Mononuclear cell (primary cell): Measurements from ENCODE around the gene TRIP13. TPM values are rescaled to one million over a fixed set of nuclear protein-coding genes. Genes with fewer than 3 reads are reported as not detected.
"Not testable (repeated sequence)": the region's sequence is repeated elsewhere in the genome, so short reads cannot be mapped to it uniquely, and the experiment has no call there.

Source experiments
- H3K27me3 ChIP-seq: 2 replicates; pipeline ENCODE4 v1.6.0; 2011; ENCODE audit warnings: low read length, control low read depth; ENCODE audit not compliant: insufficient read depth
- H3K4me1 ChIP-seq: 2 replicates; pipeline ENCODE4 v1.5.1; 2011; ENCODE audit warnings: mild to moderate bottlenecking, low read length, control low read depth; ENCODE audit not compliant: insufficient read depth
- H3K4me3 ChIP-seq: 2 replicates; pipeline ENCODE4 v1.5.1; 2011; ENCODE audit warnings: mild to moderate bottlenecking, low read length, moderate library complexity
- H3K9me3 ChIP-seq: 2 replicates; pipeline ENCODE4 v1.5.1; 2011; ENCODE audit warnings: low read depth, mild to moderate bottlenecking, control low read depth, low read length
- total RNA-seq: library from RNA; depleted of rRNA; stranded (reverse); fragments of >200 nt; gene quantifications from one replicate; pipeline ENCODE4 v1.2.3, GENCODE V29; 2012

Gene TRIP13
- total RNA-seq, 1 donor, result 0.21 TPM

DNA sequence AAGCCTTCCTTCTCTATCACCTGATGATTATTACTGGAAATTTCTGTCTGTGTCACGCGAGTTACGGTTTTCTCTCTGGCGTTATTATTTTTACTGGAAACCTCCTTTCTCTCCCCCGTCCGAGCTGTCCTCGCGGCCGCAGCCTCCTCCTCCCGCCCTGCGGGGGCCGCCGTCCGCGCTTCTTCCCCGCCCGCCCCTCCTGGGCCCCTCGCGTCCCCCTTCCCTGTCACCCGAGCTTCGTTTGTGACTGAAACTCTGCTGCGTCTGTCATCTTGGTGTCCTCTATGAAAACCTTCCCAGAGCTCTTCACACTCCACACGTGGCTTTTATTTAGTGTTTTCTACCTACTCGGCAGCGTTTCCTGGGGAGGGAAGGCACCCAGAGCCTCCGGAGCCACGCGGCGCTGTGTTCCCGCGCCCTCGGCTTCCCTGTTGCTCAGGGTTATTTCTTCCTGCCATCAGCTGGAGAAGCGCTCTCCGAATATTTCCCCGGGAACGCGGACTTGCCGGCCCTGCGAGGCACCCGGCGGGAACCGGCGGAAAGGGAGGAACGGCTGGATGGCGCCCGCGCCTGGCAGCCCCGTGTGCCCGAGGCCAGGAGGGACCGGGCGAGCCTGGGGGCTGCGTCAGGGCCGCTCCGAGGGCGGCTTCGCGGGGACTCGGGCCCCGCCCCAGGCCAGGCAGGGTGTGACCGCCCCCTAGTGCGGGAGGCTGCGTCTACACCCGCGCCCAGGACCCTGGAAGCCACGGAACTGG, 33.9 kb downstream of the TRIP13 start:
- peaks cover 25% of the 10 kb centered on the region for H3K27me3 ChIP-seq
- peaks cover 6% of the 10 kb centered on the region for H3K4me1 ChIP-seq
- no peaks in the 10 kb centered on the region for H3K9me3 ChIP-seq
- no peak overlapping the region for H3K4me3 ChIP-seq

DNA sequence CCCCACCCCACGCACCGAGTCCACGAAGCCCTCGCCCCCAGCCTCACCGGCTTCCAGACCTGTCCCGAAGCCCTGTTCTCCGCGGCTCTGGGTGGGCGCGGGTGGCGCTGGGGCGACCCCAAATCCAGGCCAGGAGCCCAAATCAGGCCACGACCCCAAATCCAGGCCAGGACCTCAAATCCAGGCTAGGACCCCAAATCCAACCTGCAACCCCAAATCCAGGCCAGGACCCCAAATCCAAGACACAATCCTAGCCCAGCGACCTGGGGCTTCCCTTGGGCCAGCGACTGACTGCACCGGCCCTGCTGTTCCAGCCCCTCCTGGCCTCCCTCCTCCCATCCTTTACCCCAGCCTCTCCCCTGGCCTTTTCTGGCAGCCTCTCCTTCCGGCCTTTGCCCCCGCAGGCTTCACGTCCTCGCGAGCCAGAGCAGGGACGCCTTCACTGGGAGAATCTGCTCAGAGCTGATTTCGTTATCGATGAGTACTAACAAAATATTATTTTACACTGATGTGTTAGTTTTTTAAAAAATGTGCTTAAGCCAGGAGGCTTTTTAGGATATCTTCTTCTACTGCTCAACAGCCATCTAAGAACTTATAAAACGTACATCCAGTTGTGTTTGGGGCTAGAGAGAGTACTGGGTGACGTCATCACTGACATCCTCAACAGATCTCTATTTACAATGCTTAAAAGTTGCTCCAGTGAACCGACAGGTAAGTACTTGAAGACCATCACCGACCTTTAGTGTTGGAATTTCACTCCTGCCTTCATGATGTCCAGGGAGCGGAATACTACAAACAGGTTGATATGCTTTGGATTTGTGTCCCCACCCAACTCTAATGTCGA, 34.7 kb downstream of the TRIP13 start:
- Histone ChIP-seq H3K27me3 (peaks cover 25% of the 10 kb centered on the region), H3K4me1 (peaks cover 6% of the 10 kb centered on the region), H3K4me3 (no peak overlapping the region), H3K9me3 (no peaks in the 10 kb centered on the region)

DNA sequence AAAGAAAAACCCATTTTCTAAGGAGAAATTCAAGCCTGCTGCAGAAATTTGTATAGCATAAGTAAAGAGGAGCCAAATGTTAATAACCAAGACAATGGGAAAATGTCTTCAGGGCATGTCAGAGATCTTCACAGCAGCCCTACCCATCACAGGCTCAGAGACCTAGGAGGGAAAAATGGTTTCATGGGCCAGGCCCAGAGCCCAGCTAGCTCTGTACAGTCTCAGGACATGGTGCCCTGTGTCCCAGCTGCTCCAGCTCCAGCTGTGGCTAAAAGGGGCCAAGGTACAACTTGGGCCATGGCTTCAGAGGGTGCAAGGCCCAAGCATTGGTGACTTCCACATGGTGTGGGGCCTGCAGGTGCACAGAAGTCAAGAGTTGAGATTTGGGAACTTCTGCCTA, 36.5 kb downstream of the TRIP13 start:
- H3K4me1 ChIP-seq, H3K9me3 ChIP-seq, H3K4me3 ChIP-seq: not testable (repeated sequence)
- H3K27me3 ChIP-seq, result peaks cover 25% of the 10 kb centered on the region

DNA sequence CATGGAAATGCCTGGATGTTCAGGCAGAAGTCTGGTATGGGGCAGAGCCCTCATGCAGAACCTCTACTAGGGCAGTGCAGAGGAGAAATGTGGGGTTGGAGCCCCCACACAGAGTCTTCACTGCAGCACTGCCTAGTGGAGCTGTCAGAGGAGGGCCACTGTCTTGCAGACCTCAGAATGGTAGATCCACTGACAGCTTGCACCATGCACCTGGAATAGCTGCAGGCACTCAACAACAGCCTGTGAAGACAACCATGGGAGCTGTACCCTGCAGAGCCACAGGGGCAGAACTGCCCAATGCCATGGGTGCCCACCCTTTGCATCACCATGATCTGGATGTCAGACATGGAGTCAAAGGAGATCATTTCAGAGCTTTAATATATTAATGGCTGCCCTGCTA, 36.9 kb downstream of the TRIP13 start:
- H3K9me3 ChIP-seq, result no peaks in the 10 kb centered on the region
- H3K4me1 ChIP-seq, result peaks cover 6% of the 10 kb centered on the region
- no peak overlapping the region for H3K4me3 ChIP-seq

DNA sequence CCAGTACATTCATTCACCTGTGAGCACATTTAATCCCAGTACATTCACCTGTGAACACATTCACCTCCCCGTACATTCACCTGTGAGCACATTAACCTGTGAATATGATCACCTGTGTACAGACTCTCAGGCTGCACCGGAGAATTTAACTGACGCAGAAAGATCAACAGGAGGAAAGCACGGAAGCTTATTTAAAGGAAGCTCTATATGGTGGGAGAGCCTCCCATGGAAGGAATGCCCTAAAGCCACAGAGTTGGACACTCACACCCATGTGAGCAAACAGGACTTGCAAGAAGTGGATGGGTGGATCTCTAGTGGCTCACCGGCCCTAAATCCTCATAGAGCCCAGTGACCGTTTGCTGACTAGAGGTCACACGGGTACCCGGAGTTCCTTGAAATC, 38.2 kb downstream of the TRIP13 start:
- H3K27me3 ChIP-seq, result peaks cover 19% of the 10 kb centered on the region
- no peaks in the 10 kb centered on the region for H3K9me3 ChIP-seq
- no peak overlapping the region for H3K4me3 ChIP-seq
- H3K4me1 ChIP-seq, result peaks cover 6% of the 10 kb centered on the region

More for the DNA sequence above, 36.9 kb downstream of the TRIP13 start:
- peaks cover 25% of the 10 kb centered on the region for H3K27me3 ChIP-seq

DNA sequence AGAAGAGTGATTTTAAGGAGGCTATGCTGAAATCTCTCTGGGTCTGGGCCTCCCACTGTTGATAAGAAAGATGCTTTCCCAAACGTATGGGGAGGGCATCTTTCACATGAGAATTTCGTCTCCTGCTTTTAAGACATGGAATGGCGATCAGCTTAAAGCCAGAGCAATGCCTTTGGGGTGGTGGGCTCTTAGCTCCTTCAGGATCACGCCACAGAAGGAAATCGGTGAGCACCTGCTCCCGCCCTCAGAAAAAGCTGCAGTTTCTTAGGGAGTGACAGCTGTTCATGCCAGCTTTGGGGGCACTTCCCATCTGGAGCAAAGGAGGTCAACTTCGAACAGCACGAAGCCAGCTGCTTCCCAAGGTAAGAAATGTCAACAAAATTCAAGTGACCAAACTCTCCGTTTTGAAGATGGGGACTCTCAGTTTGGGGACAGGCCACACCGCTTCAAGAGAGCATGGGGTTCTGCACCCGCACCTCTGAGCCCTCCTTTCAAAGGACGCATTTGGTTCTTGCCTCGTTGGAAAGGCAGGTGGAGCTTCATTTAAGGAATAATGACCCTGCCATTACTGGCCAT, 39.0 kb downstream of the TRIP13 start:
- Histone ChIP-seq H3K4me1 (peaks cover 5% of the 10 kb centered on the region), H3K4me3 (no peak overlapping the region), H3K9me3 (no peaks in the 10 kb centered on the region), H3K27me3 (peaks cover 12% of the 10 kb centered on the region)

DNA sequence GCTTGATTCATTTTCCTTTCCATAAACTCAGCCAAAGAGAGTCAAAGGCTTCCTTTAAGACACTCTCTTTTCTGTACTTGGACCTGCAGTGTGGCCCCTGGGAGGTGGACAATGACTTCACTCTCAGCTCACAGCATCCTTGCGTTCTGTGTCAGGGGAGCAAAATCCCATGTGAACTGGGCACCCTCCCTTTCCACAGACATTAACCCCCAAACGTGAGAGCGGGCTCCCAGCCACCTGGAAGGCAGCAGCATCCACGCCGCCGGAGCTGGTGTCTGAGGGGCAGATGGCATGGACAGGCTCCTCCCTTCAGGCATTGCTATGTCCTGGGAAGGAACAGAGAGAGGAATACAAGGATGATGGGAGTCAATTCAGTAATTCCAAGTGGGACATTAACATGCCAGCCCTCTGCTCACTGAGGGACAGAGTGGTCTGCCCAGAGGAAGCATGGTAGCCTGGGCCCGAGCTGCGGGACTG, 39.5 kb downstream of the TRIP13 start:
- no peak overlapping the region for H3K4me3 ChIP-seq
- no peaks in the 10 kb centered on the region for H3K9me3 ChIP-seq
- no peaks in the 10 kb centered on the region for H3K4me1 ChIP-seq
- peaks cover 7% of the 10 kb centered on the region for H3K27me3 ChIP-seq

DNA sequence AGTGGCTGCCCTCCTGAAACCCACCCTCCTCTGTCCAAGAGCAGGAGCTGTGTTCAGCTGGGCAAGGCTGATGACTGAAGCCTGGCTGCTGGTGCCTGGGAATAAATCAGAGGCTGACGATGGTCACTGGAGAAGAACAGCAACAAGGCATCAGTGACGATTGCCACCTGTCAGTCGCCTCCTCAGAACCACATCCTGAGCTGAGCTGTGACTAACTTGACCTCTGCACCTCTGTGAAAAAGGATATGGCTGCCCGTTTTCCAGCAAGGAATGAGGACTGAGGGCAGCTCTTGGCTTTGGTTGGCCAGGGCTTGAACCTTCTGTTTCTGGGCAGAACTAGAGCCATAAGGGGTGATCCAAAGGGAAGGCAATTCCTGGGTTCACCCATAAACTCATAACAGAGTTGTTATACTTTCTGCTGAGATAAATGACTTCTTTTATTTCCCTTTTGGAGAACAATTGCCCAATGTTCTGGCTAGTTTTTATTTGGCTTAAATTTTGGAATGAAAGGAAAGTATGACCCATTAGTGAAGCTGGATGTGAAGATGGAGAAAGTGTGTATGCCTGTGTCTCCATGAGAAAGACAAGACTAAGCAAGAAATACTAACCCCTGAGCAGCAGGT, 40.1 kb downstream of the TRIP13 start:
- no peaks in the 10 kb centered on the region for H3K9me3 ChIP-seq
- no peaks in the 10 kb centered on the region for H3K4me1 ChIP-seq
- H3K4me3 ChIP-seq, result no peak overlapping the region
- H3K27me3 ChIP-seq, result peaks cover 1% of the 10 kb centered on the region

DNA sequence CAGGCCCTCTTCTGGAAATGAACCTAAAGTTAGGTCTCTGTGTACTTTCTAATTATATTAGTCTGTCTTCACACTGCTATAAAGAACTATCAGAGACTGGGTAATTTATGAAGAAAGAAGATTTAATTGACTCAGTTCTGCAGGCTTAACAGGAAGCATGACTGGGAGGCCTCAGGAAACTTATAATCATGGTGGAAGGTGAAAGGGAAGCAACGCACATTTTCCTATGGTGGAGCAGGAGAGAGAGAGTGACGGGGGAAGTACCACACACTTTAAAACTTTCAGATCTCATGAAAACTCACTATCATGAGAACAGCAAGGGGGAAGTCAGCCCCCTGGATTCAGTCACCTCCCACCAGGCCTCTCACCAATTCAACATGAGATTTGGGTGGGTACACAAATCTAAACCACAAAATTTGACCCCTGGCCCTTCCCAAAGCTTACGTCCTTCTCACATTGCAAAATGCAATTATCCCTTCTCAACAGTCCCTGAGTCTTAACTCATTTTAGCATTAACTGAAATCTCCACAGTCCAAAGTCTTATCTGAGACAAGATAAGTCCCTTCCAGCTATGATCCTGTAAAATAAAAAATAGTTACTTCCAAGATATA, 40.7 kb downstream of the TRIP13 start:
- no peaks in the 10 kb centered on the region for H3K9me3 ChIP-seq
- H3K27me3 ChIP-seq, result no peaks in the 10 kb centered on the region
- H3K4me3 ChIP-seq, result no peak overlapping the region
- H3K4me1 ChIP-seq, result no peaks in the 10 kb centered on the region

DNA sequence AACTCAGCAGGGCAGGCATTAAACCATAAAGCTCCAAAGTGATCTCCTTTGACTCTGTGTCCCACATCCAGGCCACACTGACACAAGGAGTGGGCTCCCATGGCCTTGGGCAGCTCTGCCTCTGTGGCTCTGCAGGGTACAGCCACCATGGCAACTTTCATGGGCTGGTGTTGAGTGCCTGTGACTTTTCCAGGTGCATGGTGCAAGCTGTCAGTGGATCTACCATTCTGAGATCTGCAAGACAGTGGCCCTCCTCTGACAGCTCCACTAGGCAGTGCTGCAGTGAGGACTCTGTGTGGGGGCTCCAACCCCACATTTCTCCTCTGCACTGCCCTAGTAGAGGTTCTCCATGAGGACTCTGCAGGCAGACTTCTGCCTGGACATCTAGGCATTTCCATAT, 41.3 kb downstream of the TRIP13 start:
- not testable (repeated sequence) for H3K9me3 ChIP-seq, H3K4me1 ChIP-seq, H3K4me3 ChIP-seq, H3K27me3 ChIP-seq

DNA sequence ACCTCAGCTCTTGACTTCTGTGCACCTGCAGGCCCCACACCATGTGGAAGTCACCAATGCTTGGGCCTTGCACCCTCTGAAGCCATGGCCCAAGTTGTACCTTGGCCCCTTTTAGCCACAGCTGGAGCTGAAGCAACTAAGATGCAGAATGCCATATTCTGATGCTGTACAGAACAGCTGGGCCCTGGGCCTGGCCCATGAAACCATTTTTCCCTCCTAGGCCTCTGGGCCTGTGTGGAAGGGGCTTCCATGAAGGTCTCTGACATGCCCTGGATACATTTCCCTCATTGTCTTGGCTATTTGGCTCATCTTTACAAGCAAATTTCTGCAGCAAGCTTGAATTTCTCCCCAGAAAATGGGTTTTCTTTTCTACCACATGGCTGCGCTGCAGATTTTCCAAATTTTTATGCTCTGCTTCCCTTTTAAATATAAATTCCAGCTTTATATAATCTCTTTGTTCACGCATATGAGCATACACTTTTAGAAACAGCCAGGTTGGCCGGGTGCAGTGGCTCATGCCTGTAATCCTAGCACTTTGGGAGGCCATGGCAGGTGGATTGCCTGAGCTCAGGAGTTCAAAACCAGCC, 41.8 kb downstream of the TRIP13 start:
- H3K9me3 ChIP-seq, H3K27me3 ChIP-seq, H3K4me3 ChIP-seq, H3K4me1 ChIP-seq: not testable (repeated sequence)

DNA sequence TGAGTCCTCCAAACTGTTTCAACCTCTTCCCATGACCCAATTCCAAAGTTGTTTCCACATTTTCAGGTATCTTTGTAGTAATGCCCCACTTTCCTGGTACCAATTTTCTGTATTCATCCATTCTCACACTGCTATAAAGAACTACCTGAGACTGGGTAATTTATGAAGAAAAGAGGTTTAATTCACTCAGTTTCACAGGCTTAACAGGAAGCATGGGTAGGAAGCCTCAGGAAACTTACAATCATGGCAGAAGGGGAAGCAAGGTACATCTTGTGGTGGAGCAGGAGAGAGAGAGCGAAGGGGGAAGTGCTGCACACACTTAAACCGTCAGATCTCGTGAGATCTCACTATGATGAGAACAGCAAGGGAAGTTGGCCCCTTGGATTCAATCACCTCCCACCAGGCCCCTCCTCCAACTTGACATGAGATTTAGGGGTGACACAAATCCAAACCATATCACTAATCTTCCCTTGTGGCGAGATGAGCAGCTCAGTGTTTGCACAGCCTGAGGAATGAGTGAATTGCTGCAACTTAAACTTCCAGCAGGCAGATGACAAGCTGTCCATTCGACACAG, 42.9 kb downstream of the TRIP13 start:
- Histone ChIP-seq H3K27me3 (no peaks in the 10 kb centered on the region), H3K4me3 (no peak overlapping the region), H3K4me1 (no peaks in the 10 kb centered on the region), H3K9me3 (no peaks in the 10 kb centered on the region)

DNA sequence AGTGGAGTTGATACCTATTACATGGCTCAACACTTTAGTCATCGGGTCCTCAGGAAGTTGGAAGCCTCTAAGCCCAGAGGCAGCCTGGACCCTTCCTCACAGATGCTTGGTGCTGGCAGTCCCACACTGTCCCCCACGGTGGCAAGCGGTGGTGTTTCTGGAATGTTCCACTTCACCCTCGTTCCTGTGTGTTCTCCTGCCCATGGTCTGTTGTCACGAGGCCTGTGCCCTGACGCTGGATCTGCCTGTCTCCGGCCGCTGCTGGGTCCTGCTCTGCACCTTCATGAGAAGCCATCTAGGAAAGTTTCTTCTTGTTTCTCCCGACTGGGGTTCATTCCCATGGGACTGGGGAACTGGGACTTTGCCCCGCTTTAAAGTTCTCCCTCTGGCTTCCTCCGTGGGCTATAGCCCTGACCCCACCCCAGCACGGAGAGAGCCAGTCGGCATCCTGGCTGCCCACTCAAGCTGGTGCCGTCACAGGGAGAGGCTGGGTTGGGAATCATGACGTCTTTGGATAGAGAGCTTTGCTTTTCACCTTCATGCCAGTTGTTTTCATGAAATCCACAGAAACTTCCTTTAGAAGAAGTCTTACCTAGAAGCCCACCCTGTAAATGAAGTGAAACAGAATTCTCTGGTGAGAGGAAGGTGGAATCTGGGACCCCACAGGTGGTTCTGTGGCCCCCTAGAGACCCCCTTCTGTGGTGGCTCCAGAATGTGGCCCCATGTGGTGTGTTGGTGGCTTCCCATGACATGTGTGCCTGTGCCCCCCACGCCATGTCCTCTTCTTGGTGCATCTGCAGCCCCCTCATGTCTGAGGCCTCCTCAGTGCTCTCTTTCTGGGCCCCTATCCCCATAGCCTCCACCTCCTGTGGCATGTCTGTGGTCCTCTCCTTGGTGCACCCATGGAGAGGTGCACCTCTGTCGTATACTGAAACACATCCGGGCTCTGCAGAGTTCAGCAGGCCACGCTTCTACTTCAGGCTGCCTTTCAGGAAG, 43.8 kb downstream of the TRIP13 start:
- no peaks in the 10 kb centered on the region for H3K9me3 ChIP-seq
- no peak overlapping the region for H3K4me3 ChIP-seq
- H3K4me1 ChIP-seq, result no peaks in the 10 kb centered on the region
- no peaks in the 10 kb centered on the region for H3K27me3 ChIP-seq
